NOMO-1 treated with dmso at 0.1 percent for 144 hours (cell line): ENCODE measurements around the gene LARP4B.
"Not testable (repeated sequence)": the region's sequence is repeated elsewhere in the genome, so short reads cannot be mapped to it uniquely, and the experiment has no call there.

Experiments used
- DNase-seq: peaks from one replicate; lab custom pipeline; 2025; ENCODE audit not compliant: unreplicated experiment; lab: John Stamatoyannopoulos, UW

Gene LARP4B

DNA sequence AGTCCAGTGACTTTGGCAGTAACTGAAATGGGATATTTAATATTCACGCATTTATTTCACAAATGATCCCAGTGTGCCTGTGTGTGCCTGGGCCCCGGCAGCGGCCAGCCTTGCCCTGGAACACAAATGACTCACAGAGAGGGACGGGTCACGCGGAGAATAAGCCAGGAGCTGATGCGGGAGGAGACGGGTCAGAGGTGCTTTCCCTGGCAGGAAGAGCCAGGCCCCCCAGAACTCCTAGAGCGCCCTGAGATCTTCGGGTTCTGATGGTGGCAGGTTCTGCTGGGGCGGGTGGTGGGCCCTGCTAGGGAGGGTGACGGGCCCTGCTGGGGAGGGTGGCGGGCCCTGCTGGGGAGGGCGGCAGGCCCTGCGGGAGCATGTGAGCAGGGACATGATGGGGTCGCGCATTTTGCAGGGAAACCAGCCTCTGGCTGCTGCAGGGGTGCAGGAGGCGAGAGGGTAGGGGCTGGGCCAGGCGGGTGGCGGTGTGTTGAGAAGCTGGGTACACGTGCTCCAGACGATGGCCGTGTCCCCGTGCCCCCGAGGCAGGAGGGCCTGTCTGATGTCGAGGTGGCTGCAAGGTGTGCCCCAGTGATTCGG lies 157.8 kb downstream of the LARP4B start:
- DNase-seq: no peak

GRCh38 chr10:772227-772637 lies 159.3 kb downstream of the LARP4B start:
- no peak for DNase-seq

DNA sequence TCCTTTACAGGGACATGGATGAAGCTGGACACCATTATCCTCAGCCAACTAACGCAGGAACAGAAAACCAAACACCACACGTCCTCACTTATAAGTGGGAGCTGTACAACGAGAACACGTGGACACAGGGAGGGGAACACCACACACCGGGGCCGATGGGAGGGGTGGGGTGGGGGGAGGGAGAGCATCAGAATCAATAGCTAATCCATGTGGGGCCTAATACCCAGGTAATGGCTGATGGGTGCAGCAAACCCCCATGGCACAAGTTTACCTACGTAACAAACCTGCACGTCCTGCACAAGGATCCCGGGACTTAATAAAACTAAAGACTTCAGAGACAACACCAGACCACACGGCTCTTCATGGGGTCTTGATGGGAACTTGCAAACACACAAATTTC lies 159.9 kb downstream of the LARP4B start:
- DNase-seq: no peak

DNA sequence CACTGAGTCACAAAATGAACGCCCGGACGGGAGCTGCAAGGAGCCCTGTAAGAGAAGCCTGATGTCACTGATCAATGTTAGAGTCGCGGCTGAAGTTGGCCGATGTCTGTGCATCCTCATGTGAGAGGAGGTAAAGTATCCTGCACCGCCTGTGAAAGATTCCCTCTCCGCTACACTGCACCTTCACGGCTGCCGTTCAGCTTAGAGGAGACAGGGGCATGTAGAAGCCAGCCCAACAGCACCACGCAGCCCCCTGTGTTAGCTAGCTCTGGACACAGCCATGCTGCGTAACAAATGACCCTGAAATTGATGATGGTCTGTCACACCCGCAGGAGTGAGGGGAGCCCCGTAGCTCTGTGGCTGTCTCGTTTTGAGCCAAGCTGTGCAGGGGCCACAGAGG lies 160.5 kb downstream of the LARP4B start:
- DNase-seq: no peak

- DNase-seq: not testable (repeated sequence)
Observed at GRCh38 chr10:770048-770712, 161.3 kb downstream of the LARP4B start.

DNA sequence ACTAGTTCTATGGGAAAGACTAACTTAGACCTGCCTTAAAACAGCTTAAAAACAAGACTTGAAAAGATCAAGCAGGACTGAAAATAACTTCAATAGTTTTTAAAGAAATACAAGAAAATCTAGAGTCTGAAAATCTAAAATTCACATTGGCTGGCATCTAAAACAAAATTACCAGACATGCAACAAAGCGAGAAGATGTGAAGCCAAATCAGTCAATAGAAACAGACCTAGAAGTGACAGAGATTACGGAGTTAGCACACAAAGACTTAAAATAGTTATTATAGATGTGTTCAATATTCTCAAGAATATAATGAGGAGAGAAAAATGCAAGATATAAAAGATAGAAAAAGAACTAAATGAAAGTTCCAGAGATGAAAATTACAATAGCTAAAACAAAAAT lies 163.7 kb downstream of the LARP4B start:
- DNase-seq: no peak

- DNase-seq: no peak
Observed at GRCh38 chr10:767211-767610, 164.3 kb downstream of the LARP4B start.

- DNase-seq: no peak
Observed at GRCh38 chr10:761376-761775, 170.1 kb downstream of the LARP4B start.

DNA sequence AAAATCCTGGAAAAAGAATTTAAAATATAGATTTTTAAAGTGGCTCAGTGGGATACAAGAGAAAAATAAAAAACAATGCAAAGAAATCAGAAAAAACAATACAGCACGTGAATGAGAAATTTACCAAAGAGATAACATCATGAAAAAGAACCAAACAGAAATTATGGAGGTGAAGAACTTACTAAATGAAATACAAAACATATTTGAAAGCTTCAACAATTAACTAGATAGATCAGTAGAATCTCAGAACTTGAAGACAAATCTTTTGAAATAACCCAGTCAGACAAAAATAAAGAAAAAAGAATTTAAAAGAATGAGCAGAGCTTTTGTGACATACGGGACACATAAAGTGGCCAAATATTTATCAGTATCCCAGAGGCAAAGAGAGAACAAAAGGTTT lies 170.9 kb downstream of the LARP4B start:
- no peak for DNase-seq

- no peak for DNase-seq
Observed at GRCh38 chr10:759898-760477, 171.5 kb downstream of the LARP4B start.
